WTC11 (cell line): Measurements from ENCODE around the gene FOXC1. TPM values are rescaled to one million over a fixed set of nuclear protein-coding genes. Genes with fewer than 3 reads are reported as not detected.

Experiments
- ATAC-seq: fragments of 200-7000 bp; cut with Tn5 transposase; 2 replicates; pipeline ENCODE4 v1.10.0; 2021; ENCODE audit warnings: mild to moderate bottlenecking, moderate library complexity
- CTCF ChIA-PET: fragments of 300-600 bp; sonication (Branson Sonifier 250); formaldehyde crosslinking; loops from one replicate; lab custom pipeline; 2021; ENCODE audit warnings: antibody characterized with exemption; lab: Charles Lee
- POLR2A ChIA-PET: fragments of 350-600 bp; sonication (Branson Sonifier 250); formaldehyde crosslinking; loops from one replicate; lab custom pipeline; 2021; ENCODE audit warnings: antibody characterized with exemption; lab: Charles Lee
- DNase-seq: peaks from one replicate; pipeline ENCODE4 v3.0.0; 2021; ENCODE audit warnings: low spot score
- H3K27ac Mint-ChIP-seq: 2 replicates; pipeline ENCODE4 v1.8.0; 2021; ENCODE audit warnings: mixed read lengths
- H3K27me3 Mint-ChIP-seq: 2 replicates; pipeline ENCODE4 v1.8.0; 2021; ENCODE audit warnings: low read depth, mild to moderate bottlenecking, moderate library complexity, mixed read lengths
- H3K36me3 Mint-ChIP-seq: 2 replicates; pipeline ENCODE4 v1.8.0; 2021; ENCODE audit warnings: mixed read lengths
- H3K4me1 Mint-ChIP-seq: 2 replicates; pipeline ENCODE4 v1.8.0; 2022; ENCODE audit warnings: mixed read lengths
- H3K4me3 Mint-ChIP-seq: 2 replicates; pipeline ENCODE4 v1.8.0; 2021; ENCODE audit warnings: mild to moderate bottlenecking, moderate library complexity, mixed read lengths
- H3K9me3 Mint-ChIP-seq: 2 replicates; pipeline ENCODE4 v1.8.0; 2021; ENCODE audit warnings: mixed read lengths
- ATF1 ChIP-seq: sonication (generic); formaldehyde crosslinking; IDR thresholded peaks from 2 replicates; pipeline ENCODE4 v1.8.1; 2023; ENCODE audit warnings: mild to moderate bottlenecking, moderate library complexity, missing genetic modification reagents
- ATF2 ChIP-seq: sonication (generic); formaldehyde crosslinking; IDR thresholded peaks from 2 replicates; pipeline ENCODE4 v1.8.1; 2022; ENCODE audit warnings: low read depth, missing genetic modification reagents, borderline replicate concordance
- ATF3 ChIP-seq: sonication (generic); formaldehyde crosslinking; conservative IDR thresholded peaks from 2 replicates; pipeline ENCODE4 v1.8.1; 2022; ENCODE audit warnings: mild to moderate bottlenecking, missing genetic modification reagents
- CDX4 ChIP-seq: fragments of 250-450 bp; sonication (Bioruptor Pico); IDR thresholded peaks from 2 replicates; pipeline ENCODE4 v1.9.0; 2021; ENCODE audit warnings: moderate library complexity, mild to moderate bottlenecking, inconsistent platforms, borderline replicate concordance
- CREM ChIP-seq: sonication (generic); formaldehyde crosslinking; IDR thresholded peaks from 2 replicates; pipeline ENCODE4 v1.8.1; 2022; ENCODE audit warnings: mild to moderate bottlenecking, missing genetic modification reagents, moderate library complexity
- E2F4 ChIP-seq: sonication (generic); formaldehyde crosslinking; IDR thresholded peaks from 2 replicates; pipeline ENCODE4 v1.8.1; 2022; ENCODE audit warnings: low read depth, mild to moderate bottlenecking, moderate library complexity, missing genetic modification reagents, borderline replicate concordance
- E2F5 ChIP-seq: sonication (generic); formaldehyde crosslinking; IDR thresholded peaks from 2 replicates; pipeline ENCODE4 v1.8.1; 2022; ENCODE audit warnings: mild to moderate bottlenecking, moderate library complexity, missing genetic modification reagents
- ERG ChIP-seq: fragments of 250-450 bp; sonication (Bioruptor Pico); IDR thresholded peaks from 2 replicates; pipeline ENCODE4 v1.8.0; 2021; ENCODE audit warnings: mild to moderate bottlenecking
- FOXJ3 ChIP-seq: sonication (generic); formaldehyde crosslinking; IDR thresholded peaks from 2 replicates; pipeline ENCODE4 v1.9.0; 2021; ENCODE audit warnings: missing genetic modification reagents, mild to moderate bottlenecking, borderline replicate concordance
- FOXK1 ChIP-seq: sonication (generic); formaldehyde crosslinking; IDR thresholded peaks from 2 replicates; pipeline ENCODE4 v1.8.0; 2022; ENCODE audit warnings: mild to moderate bottlenecking, moderate library complexity, missing genetic modification reagents
- GRHL2 ChIP-seq: fragments of 250-450 bp; sonication (Bioruptor Pico); IDR thresholded peaks from 2 replicates; pipeline ENCODE4 v1.8.0; 2022; ENCODE audit warnings: mild to moderate bottlenecking, moderate library complexity; ENCODE audit not compliant: insufficient replicate concordance, severe bottlenecking
- KAT7 ChIP-seq: sonication (generic); formaldehyde crosslinking; IDR thresholded peaks from 2 replicates; pipeline ENCODE4 v1.8.1; 2023; ENCODE audit warnings: missing genetic modification reagents, mild to moderate bottlenecking, borderline replicate concordance
- MYBL2 ChIP-seq: sonication (generic); formaldehyde crosslinking; IDR thresholded peaks from 2 replicates; pipeline ENCODE4 v1.8.1; 2023; ENCODE audit warnings: mild to moderate bottlenecking, moderate library complexity, missing genetic modification reagents
- NFATC4 ChIP-seq: fragments of 250-450 bp; sonication (Bioruptor Pico); IDR thresholded peaks from 2 replicates; pipeline ENCODE4 v1.9.0; 2021; ENCODE audit warnings: mild to moderate bottlenecking
- NFYB ChIP-seq: sonication (generic); formaldehyde crosslinking; conservative IDR thresholded peaks from 2 replicates; pipeline ENCODE4 v1.8.0; 2022; ENCODE audit warnings: low read depth, missing genetic modification reagents
- PRDM15 ChIP-seq: sonication (generic); formaldehyde crosslinking; IDR thresholded peaks from 2 replicates; pipeline ENCODE4 v1.8.0; 2022; ENCODE audit warnings: missing genetic modification reagents
- RELA ChIP-seq: sonication (generic); formaldehyde crosslinking; IDR thresholded peaks from 2 replicates; pipeline ENCODE4 v1.8.1; 2022; ENCODE audit warnings: missing genetic modification reagents, mild to moderate bottlenecking, borderline replicate concordance
- SMAD3 ChIP-seq: sonication (generic); formaldehyde crosslinking; IDR thresholded peaks from 2 replicates; pipeline ENCODE4 v1.8.0; 2022; ENCODE audit warnings: missing genetic modification reagents, mild to moderate bottlenecking, borderline replicate concordance
- USF1 ChIP-seq: sonication (generic); formaldehyde crosslinking; IDR thresholded peaks from 2 replicates; pipeline ENCODE4 v1.8.0; 2022; ENCODE audit warnings: mild to moderate bottlenecking, missing genetic modification reagents
- ZNF121 ChIP-seq: sonication (generic); formaldehyde crosslinking; IDR thresholded peaks from 2 replicates; pipeline ENCODE4 v1.8.0; 2023; ENCODE audit warnings: missing genetic modification reagents
- ZNF232 ChIP-seq: sonication (generic); formaldehyde crosslinking; IDR thresholded peaks from 2 replicates; pipeline ENCODE4 v1.8.0; 2022; ENCODE audit warnings: mild to moderate bottlenecking, missing genetic modification reagents
- ZNF423 ChIP-seq: fragments of 250-450 bp; sonication (Bioruptor Pico); IDR thresholded peaks from 2 replicates; pipeline ENCODE4 v2.1.2; 2022; ENCODE audit warnings: mild to moderate bottlenecking, moderate library complexity
- total RNA-seq: library from RNA; stranded (reverse); gene quantifications from 3 replicates; pipeline ENCODE4 v1.2.3, GENCODE V29; 2021

The FOXC1 gene
- total RNA-seq, 1 experiment from 2014 or later, result 10.7 TPM

GRCh38 chr6:1659816-1660215, 50.1 kb downstream of the FOXC1 start (continued):
- no peak for TF ChIP-seq E2F4 (CRISPR knock-in tag)
- no peak for TF ChIP-seq SMAD3 (CRISPR knock-in tag)
- TF ChIP-seq CDX4, result no peak
- TF ChIP-seq E2F5, result no peak
- TF ChIP-seq RELA (CRISPR knock-in tag), result no peak
- TF ChIP-seq ERG, result no peak
- TF ChIP-seq ATF2 (CRISPR knock-in tag), result no peak
- no peak for TF ChIP-seq ZNF423
- no peak for TF ChIP-seq USF1 (CRISPR knock-in tag)
- no peak for TF ChIP-seq MYBL2 (CRISPR knock-in tag)
- TF ChIP-seq CREM (CRISPR knock-in tag), result no peak
- TF ChIP-seq ATF1, result no peak
- TF ChIP-seq FOXK1 (CRISPR knock-in tag), result no peak
- no peak for TF ChIP-seq ATF3 (CRISPR knock-in tag)

- no peak for TF ChIP-seq GRHL2 (CRISPR knock-in tag)
- TF ChIP-seq FOXJ3, result no peak
- TF ChIP-seq ZNF121 (CRISPR knock-in tag), result no peak
- TF ChIP-seq NFYB, result no peak
- TF ChIP-seq ZNF232 (CRISPR knock-in tag), result no peak
- no peak for TF ChIP-seq NFATC4
- TF ChIP-seq PRDM15 (CRISPR knock-in tag), result no peak
- TF ChIP-seq KAT7, result no peak
- Mint-ChIP-seq H3K27ac (no peak overlapping the region), H3K4me1 (peaks cover 10% of the 10 kb centered on the region), H3K36me3 (no peaks in the 10 kb centered on the region), H3K9me3 (no peaks in the 10 kb centered on the region), H3K4me3 (no peak overlapping the region), H3K27me3 (no peaks in the 10 kb centered on the region)
- POLR2A ChIA-PET, result no interaction called here
- ATAC-seq (no peak), DNase-seq (no peak)
- CTCF ChIA-PET, result no interaction called here
Measured at GRCh38 chr6:1662534-1662933, 52.8 kb downstream of the FOXC1 start.
